ENCODE results near the gene PIPOX. TPM values are rescaled to one million over a fixed set of nuclear protein-coding genes. Genes with fewer than 3 reads are reported as not detected.
A peak's percentile ranks its signal among the peaks of the same experiment; 100 is the strongest.

The PIPOX gene
- total and polyA plus RNA-seq, 2 of the 13 experiments (the other 11 are each of a cell fraction or from before 2014, with no cell fraction given), result 87.3 to 154 TPM

- TF ChIP-seq ZNF891 (CRISPR knock-in tag; IDR thresholded peaks at IDR 0.05) (no peak), SSRP1 (CRISPR knock-in tag; IDR thresholded peaks at IDR 0.05) (no peak), MED1 (CRISPR knock-in tag; IDR thresholded peaks at IDR 0.05) (peak; percentile 22; the same call in 1 of the 2 replicates), KDM6A (CRISPR knock-in tag; IDR thresholded peaks at IDR 0.05; ENCODE audit: low read depth) (no peak), NRL (CRISPR knock-in tag; IDR thresholded peaks at IDR 0.05; ENCODE audit: borderline replicate concordance) (peak; percentile 8; the same call in 1 of the 2 replicates), HNF4A (CRISPR knock-in tag; IDR thresholded peaks at IDR 0.05) (peak; percentile 66), EEA1 (CRISPR knock-in tag; IDR thresholded peaks at IDR 0.05; ENCODE audit: borderline replicate concordance) (no peak), ZNF12 (CRISPR knock-in tag; IDR thresholded peaks at IDR 0.05) (no peak), UBTF (CRISPR knock-in tag; IDR thresholded peaks at IDR 0.05) (no peak), TCF12 (IDR thresholded peaks at IDR 0.05) (no peak), TCF12 (CRISPR knock-in tag; IDR thresholded peaks at IDR 0.05) (no peak), ARNTL (CRISPR knock-in tag; IDR thresholded peaks at IDR 0.05) (peak; percentile 51; the same call in 1 of the 2 replicates), ZNF607 (CRISPR knock-in tag; IDR thresholded peaks at IDR 0.05; ENCODE audit: borderline replicate concordance) (peak; percentile 65), PAWR (CRISPR knock-in tag; IDR thresholded peaks at IDR 0.05; ENCODE audit: borderline replicate concordance) (no peak), HNRNPH1 (optimal IDR thresholded peaks at IDR 0.05; ENCODE audit: low read depth, low read length) (no peak), BORCS8-MEF2B (CRISPR knock-in tag; IDR thresholded peaks at IDR 0.05) (no peak), NCOR1 (IDR thresholded peaks at IDR 0.05; ENCODE audit: borderline replicate concordance, low read length) (no peak), JARID2 (CRISPR knock-in tag; IDR thresholded peaks at IDR 0.05; ENCODE audit: insufficient replicate concordance) (no peak)
- TF ChIP-seq, protein P1, sequence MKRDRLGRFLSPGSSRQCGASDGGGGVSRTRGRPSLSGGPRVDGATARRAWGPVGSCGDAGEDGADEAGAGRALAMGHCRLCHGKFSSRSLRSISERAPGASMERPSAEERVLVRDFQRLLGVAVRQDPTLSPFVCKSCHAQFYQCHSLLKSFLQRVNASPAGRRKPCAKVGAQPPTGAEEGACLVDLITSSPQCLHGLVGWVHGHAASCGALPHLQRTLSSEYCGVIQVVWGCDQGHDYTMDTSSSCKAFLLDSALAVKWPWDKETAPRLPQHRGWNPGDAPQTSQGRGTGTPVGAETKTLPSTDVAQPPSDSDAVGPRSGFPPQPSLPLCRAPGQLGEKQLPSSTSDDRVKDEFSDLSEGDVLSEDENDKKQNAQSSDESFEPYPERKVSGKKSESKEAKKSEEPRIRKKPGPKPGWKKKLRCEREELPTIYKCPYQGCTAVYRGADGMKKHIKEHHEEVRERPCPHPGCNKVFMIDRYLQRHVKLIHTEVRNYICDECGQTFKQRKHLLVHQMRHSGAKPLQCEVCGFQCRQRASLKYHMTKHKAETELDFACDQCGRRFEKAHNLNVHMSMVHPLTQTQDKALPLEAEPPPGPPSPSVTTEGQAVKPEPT (CRISPR knock-in tag; IDR thresholded peaks at IDR 0.05; ENCODE audit: low read depth), result no peak
- TF ChIP-seq, protein P2, sequence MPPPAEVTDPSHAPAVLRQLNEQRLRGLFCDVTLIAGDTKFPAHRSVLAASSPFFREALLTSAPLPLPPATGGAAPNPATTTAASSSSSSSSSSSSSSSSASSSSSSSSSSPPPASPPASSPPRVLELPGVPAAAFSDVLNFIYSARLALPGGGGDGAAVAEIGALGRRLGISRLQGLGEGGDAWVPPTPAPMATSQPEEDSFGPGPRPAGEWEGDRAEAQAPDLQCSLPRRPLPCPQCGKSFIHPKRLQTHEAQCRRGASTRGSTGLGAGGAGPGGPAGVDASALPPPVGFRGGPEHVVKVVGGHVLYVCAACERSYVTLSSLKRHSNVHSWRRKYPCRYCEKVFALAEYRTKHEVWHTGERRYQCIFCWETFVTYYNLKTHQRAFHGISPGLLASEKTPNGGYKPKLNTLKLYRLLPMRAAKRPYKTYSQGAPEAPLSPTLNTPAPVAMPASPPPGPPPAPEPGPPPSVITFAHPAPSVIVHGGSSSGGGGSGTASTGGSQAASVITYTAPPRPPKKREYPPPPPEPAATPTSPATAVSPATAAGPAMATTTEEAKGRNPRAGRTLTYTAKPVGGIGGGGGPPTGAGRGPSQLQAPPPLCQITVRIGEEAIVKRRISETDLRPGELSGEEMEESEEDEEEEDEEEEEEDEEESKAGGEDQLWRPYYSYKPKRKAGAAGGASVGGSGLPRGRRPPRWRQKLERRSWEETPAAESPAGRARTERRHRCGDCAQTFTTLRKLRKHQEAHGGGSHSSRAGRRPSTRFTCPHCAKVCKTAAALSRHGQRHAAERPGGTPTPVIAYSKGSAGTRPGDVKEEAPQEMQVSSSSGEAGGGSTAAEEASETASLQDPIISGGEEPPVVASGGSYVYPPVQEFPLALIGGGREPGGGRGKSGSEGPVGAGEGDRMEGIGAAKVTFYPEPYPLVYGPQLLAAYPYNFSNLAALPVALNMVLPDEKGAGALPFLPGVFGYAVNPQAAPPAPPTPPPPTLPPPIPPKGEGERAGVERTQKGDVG (CRISPR knock-in tag; IDR thresholded peaks at IDR 0.05; ENCODE audit: borderline replicate concordance), result no peak
Observed at GRCh38 chr17:28993645-28994426, 49.1 kb upstream of the PIPOX start (continued).
